ENCODE data around the gene NRDE2.
"Not testable (repeated sequence)": the region's sequence is repeated elsewhere in the genome, so short reads cannot be mapped to it uniquely, and the experiment has no call there.

Gene NRDE2

GRCh38 chr14:90341784-90342183, 10.0 kb upstream of the NRDE2 start:
- Histone ChIP-seq H3K4me3 (ENCODE audit: low read depth in 1 of 2, low read length in 2 of 2) (no peak overlapping the region), H3K27me3 (ENCODE audit: control insufficient read depth in 1 of 2, insufficient read depth in 2 of 2, low read length in 2 of 2) (no peaks in the 10 kb centered on the region), H3K9me3 (ENCODE audit: low read length) (no peaks in the 10 kb centered on the region), H3K4me1 (ENCODE audit: insufficient read depth, low read length) (no peaks in the 10 kb centered on the region), H3K9ac (ENCODE audit: low read length) (no peak overlapping the region), H3K27ac (ENCODE audit: low read depth, low read length) (no peak overlapping the region), H3K36me3 (ENCODE audit: insufficient read depth, low read length) (no peaks in the 10 kb centered on the region)

DNA sequence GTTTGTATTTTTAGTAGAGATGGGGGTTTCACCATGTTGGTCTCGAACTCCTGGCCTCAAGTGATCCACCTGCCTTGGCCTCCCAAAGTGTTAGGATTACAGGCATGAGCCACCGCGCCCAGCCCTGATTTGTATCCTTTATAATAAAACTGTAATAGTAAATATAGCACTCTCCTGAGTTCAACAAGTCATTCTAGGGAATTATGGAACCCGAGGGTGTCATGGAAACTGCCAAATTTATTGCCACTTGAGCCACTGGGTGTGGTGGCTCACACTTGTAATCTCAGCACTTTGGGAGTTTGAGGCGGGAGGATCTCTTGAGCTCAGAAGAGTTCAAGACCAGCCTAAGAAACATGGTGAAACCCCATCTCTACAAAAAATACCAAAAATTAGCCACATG, 9.5 kb upstream of the NRDE2 start:
- H3K9me3 ChIP-seq (ENCODE audit: low read length); H3K9ac ChIP-seq (ENCODE audit: low read length); H3K27me3 ChIP-seq (ENCODE audit: control insufficient read depth in 1 of 2, insufficient read depth in 2 of 2, low read length in 2 of 2); H3K4me3 ChIP-seq (ENCODE audit: low read depth in 1 of 2, low read length in 2 of 2); H3K4me1 ChIP-seq (ENCODE audit: insufficient read depth, low read length); H3K27ac ChIP-seq (ENCODE audit: low read depth, low read length); H3K36me3 ChIP-seq (ENCODE audit: insufficient read depth, low read length): not testable (repeated sequence)

DNA sequence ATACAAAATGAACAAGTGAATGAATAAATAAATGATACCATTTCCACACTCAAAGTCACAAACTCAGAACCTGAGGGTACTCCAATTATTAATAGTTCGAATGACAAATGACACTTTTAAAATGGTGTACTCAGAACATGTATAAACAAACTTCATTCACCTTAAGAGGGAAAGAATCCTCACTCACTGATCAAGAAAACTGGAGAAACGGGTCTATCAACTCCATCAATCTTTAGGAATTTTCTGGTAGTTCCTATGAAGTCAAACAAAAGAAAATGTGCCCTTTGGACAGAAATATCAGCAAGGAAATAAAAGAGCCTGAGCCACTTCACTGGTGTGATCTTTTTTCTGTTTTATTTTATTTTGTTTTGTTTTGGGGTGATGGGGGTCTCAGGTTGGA, 5.2 kb upstream of the NRDE2 start:
- Histone ChIP-seq H3K9me3 (ENCODE audit: low read length) (no peaks in the 10 kb centered on the region), H3K9ac (ENCODE audit: low read length) (no peak overlapping the region), H3K27ac (ENCODE audit: low read depth, low read length) (no peak overlapping the region), H3K4me1 (ENCODE audit: insufficient read depth, low read length) (no peaks in the 10 kb centered on the region), H3K27me3 (ENCODE audit: control insufficient read depth in 1 of 2, insufficient read depth in 2 of 2, low read length in 2 of 2) (no peaks in the 10 kb centered on the region), H3K36me3 (ENCODE audit: insufficient read depth, low read length) (no peaks in the 10 kb centered on the region), H3K4me3 (ENCODE audit: low read depth in 1 of 2, low read length in 2 of 2) (no peak overlapping the region)

GRCh38 chr14:90336401-90336800, 4.7 kb upstream of the NRDE2 start:
- H3K4me3 ChIP-seq (ENCODE audit: low read depth in 1 of 2, low read length in 2 of 2), result no peak overlapping the region
- H3K27ac ChIP-seq (ENCODE audit: low read depth, low read length), result no peak overlapping the region
- no peaks in the 10 kb centered on the region for H3K27me3 ChIP-seq (ENCODE audit: control insufficient read depth in 1 of 2, insufficient read depth in 2 of 2, low read length in 2 of 2)
- H3K4me1 ChIP-seq (ENCODE audit: insufficient read depth, low read length), result peaks cover under 1% of the 10 kb centered on the region
- no peaks in the 10 kb centered on the region for H3K9me3 ChIP-seq (ENCODE audit: low read length)
- no peaks in the 10 kb centered on the region for H3K36me3 ChIP-seq (ENCODE audit: insufficient read depth, low read length)
- H3K9ac ChIP-seq (ENCODE audit: low read length), result no peak overlapping the region

- peak overlapping the region; percentile 36 for H3K27ac ChIP-seq (ENCODE audit: low read depth, low read length)
Observed at GRCh38 chr14:90332271-90332584, 487 bp upstream of the NRDE2 start.

DNA sequence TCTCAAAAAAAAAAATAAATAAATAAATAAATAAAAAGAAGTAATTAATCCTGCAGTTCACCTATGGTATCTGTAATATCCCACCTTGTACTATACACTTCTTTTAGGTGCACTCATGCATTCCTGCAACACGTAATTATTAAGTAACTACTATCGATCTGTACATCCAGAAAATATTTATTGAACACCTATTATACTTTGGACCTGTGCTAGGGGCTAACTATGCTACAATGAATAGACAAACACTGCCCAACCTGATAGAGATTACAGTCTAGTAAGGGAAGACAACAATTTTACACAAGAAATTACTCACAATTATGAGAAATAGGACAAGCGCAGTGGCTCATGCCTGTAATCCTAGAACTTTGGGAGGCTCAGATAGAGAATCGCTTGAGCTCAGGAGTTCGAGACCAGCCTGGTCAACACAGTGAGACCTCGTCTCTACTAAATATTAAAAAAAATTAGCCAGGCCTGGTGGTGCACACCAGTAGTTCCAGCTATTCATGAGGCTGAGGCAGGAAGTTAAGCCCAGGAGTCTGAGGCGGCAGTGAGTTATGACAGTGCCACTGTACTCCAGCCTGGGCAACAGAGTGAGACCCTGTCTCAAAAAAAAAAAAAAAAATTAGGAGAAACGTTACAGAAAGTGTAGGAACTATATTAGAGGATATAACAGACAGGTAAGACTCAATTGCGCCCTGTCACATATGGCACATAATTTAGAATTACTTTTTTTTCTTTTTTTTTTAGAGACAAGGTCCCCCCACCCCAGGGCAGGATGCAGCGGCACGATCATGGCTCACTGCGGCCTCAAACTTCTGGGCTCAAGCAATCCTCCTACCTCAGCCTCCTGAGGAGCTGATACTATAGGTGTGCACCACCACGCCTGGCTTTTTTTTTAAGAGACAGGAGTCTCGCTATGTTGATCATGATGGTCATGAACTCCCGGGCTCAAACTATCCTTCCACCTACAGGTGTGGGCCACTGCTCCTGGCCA, 1.2 kb downstream of the NRDE2 start:
- Histone ChIP-seq H3K4me3 (ENCODE audit: low read depth in 1 of 2, low read length in 2 of 2) (peak overlapping the region; percentile 39 to 89), H3K36me3 (ENCODE audit: insufficient read depth, low read length) (no peaks in the 10 kb centered on the region), H3K4me1 (ENCODE audit: insufficient read depth, low read length) (peaks cover 19% of the 10 kb centered on the region), H3K27me3 (ENCODE audit: control insufficient read depth in 1 of 2, insufficient read depth in 2 of 2, low read length in 2 of 2) (no peaks in the 10 kb centered on the region), H3K27ac (ENCODE audit: low read depth, low read length) (no peak overlapping the region), H3K9ac (ENCODE audit: low read length) (no peak overlapping the region), H3K9me3 (ENCODE audit: low read length) (no peaks in the 10 kb centered on the region)

More at GRCh38 chr14:90332271-90332584, 487 bp upstream of the NRDE2 start:
- peak overlapping the region; percentile 31 to 89 for H3K4me3 ChIP-seq (ENCODE audit: low read depth in 1 of 2, low read length in 2 of 2)
- peaks cover 13% of the 10 kb centered on the region for H3K4me1 ChIP-seq (ENCODE audit: insufficient read depth, low read length)
- no peaks in the 10 kb centered on the region for H3K9me3 ChIP-seq (ENCODE audit: low read length)
- H3K36me3 ChIP-seq (ENCODE audit: insufficient read depth, low read length), result no peaks in the 10 kb centered on the region
- H3K9ac ChIP-seq (ENCODE audit: low read length), result no peak overlapping the region
- H3K27me3 ChIP-seq (ENCODE audit: control insufficient read depth in 1 of 2, insufficient read depth in 2 of 2, low read length in 2 of 2), result no peaks in the 10 kb centered on the region

DNA sequence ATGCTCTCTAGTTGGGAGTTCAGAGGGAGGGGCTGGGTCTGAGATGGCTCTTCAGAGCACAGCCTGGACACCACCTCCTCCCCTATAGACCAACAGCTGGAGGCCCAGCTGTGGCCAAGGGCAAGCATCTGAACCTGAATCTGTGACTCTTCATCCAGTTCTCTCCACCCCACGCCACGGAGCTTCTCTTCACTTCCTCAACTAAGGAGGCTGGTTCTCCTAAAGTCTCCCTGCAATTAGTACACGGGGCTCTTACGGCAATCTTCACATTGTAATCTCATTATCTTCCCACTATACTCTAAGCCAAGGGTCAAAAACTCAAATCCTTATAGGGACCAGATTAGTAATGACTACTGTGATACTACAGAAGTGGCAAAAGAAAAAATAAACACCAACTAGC, 9.8 kb downstream of the NRDE2 start:
- Histone ChIP-seq H3K4me3 (ENCODE audit: low read depth in 1 of 2, low read length in 2 of 2) (no peak overlapping the region), H3K27ac (ENCODE audit: low read depth, low read length) (no peak overlapping the region), H3K9ac (ENCODE audit: low read length) (no peak overlapping the region), H3K36me3 (ENCODE audit: insufficient read depth, low read length) (peaks cover 8% of the 10 kb centered on the region), H3K27me3 (ENCODE audit: control insufficient read depth in 1 of 2, insufficient read depth in 2 of 2, low read length in 2 of 2) (no peaks in the 10 kb centered on the region), H3K9me3 (ENCODE audit: low read length) (no peaks in the 10 kb centered on the region), H3K4me1 (ENCODE audit: insufficient read depth, low read length) (peaks cover 5% of the 10 kb centered on the region)

DNA sequence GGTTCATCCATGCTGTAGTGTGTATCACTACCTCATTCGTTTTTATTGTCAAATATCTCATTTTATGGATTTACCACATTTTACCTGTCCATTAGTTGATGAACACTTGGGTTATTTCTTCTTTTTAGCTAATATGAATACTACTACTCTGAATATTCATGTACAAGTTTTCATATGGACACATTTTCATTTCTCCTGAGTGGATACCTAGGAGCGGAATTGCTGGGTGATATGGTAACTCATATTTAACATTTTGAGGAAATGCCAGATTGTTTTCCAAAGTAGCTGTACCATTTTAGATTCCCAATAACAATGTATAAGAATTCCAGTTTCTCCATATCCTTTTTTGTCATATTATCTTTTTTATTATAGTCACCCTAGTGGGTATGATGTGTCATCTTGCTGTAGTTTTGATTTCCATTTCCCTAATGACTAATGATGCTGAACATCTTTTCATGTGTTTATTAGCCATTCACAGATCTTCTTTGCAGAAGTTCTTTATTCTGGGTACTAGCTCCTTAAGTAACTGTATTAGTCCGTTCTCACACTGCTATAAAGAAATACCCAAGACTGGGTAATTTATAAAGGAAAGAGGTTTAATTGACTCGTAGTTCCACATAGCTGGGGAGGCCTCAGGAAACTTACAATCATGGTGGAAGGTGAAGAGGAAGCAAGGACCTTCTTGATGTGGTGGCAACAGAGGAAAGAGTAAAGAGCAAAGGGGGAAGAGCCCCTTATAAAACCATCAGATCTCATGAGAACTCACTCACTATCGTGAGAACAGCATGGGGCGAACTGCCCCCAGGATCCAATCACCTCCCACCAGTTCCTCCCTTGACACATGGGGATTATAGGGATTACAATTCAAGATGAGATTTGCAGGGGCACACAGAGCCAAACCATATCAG, 11.9 kb downstream of the NRDE2 start:
- H3K36me3 ChIP-seq (ENCODE audit: insufficient read depth, low read length), result peaks cover 21% of the 10 kb centered on the region
- H3K9ac ChIP-seq (ENCODE audit: low read length), result no peak overlapping the region
- no peaks in the 10 kb centered on the region for H3K4me1 ChIP-seq (ENCODE audit: insufficient read depth, low read length)
- H3K4me3 ChIP-seq (ENCODE audit: low read depth in 1 of 2, low read length in 2 of 2), result no peak overlapping the region
- H3K27me3 ChIP-seq (ENCODE audit: control insufficient read depth in 1 of 2, insufficient read depth in 2 of 2, low read length in 2 of 2), result no peaks in the 10 kb centered on the region
- H3K27ac ChIP-seq (ENCODE audit: low read depth, low read length), result no peak overlapping the region
- no peaks in the 10 kb centered on the region for H3K9me3 ChIP-seq (ENCODE audit: low read length)

- no peak overlapping the region for H3K27ac ChIP-seq (ENCODE audit: low read depth, low read length)
- no peaks in the 10 kb centered on the region for H3K27me3 ChIP-seq (ENCODE audit: control insufficient read depth in 1 of 2, insufficient read depth in 2 of 2, low read length in 2 of 2)
- no peak overlapping the region for H3K4me3 ChIP-seq (ENCODE audit: low read depth in 1 of 2, low read length in 2 of 2)
- H3K9me3 ChIP-seq (ENCODE audit: low read length), result no peaks in the 10 kb centered on the region
- peaks cover 21% of the 10 kb centered on the region for H3K36me3 ChIP-seq (ENCODE audit: insufficient read depth, low read length)
- no peak overlapping the region for H3K9ac ChIP-seq (ENCODE audit: low read length)
- H3K4me1 ChIP-seq (ENCODE audit: insufficient read depth, low read length), result no peaks in the 10 kb centered on the region
Observed at GRCh38 chr14:90319173-90319572, 12.6 kb downstream of the NRDE2 start.

GRCh38 chr14:90318016-90318415, 13.7 kb downstream of the NRDE2 start:
- H3K27me3 ChIP-seq (ENCODE audit: control insufficient read depth in 1 of 2, insufficient read depth in 2 of 2, low read length in 2 of 2), result no peaks in the 10 kb centered on the region
- H3K4me1 ChIP-seq (ENCODE audit: insufficient read depth, low read length), result no peaks in the 10 kb centered on the region
- H3K9ac ChIP-seq (ENCODE audit: low read length), result no peak overlapping the region
- no peak overlapping the region for H3K4me3 ChIP-seq (ENCODE audit: low read depth in 1 of 2, low read length in 2 of 2)
- H3K36me3 ChIP-seq (ENCODE audit: insufficient read depth, low read length), result peaks cover 27% of the 10 kb centered on the region
- H3K27ac ChIP-seq (ENCODE audit: low read depth, low read length), result no peak overlapping the region
- H3K9me3 ChIP-seq (ENCODE audit: low read length), result no peaks in the 10 kb centered on the region

DNA sequence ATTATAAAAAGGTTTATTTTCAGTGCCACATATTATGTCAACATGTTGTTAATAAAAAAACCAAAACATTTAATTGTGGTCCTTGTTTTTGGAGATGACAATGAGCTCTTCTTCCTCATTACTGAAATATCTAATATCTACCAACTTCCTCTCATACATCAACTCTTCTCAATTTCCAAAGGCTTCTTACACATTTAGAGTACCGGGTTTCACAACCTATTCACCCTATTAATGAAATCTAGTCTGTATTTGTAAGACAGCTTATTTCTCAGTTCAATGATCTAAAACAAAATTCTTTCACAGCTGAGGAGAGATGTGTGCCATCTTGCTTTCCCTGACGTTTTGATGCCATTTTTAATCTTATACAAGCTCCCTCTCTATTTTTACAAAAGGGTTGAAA, 14.5 kb downstream of the NRDE2 start:
- H3K4me1 ChIP-seq (ENCODE audit: insufficient read depth, low read length), result no peaks in the 10 kb centered on the region
- H3K9ac ChIP-seq (ENCODE audit: low read length), result no peak overlapping the region
- no peaks in the 10 kb centered on the region for H3K27me3 ChIP-seq (ENCODE audit: control insufficient read depth in 1 of 2, insufficient read depth in 2 of 2, low read length in 2 of 2)
- no peak overlapping the region for H3K4me3 ChIP-seq (ENCODE audit: low read depth in 1 of 2, low read length in 2 of 2)
- H3K27ac ChIP-seq (ENCODE audit: low read depth, low read length), result no peak overlapping the region
- H3K36me3 ChIP-seq (ENCODE audit: insufficient read depth, low read length), result peaks cover 33% of the 10 kb centered on the region
- H3K9me3 ChIP-seq (ENCODE audit: low read length), result no peaks in the 10 kb centered on the region

Data from muscle layer of colon (tissue), 2 donors.